Karpas-422 (cell line): Measurements from ENCODE around the gene PRX. TPM values are rescaled to one million over a fixed set of nuclear protein-coding genes. Genes with fewer than 3 reads are reported as not detected.
"Not testable (repeated sequence)": the region's sequence is repeated elsewhere in the genome, so short reads cannot be mapped to it uniquely, and the experiment has no call there.

ENCODE experiments used
- DNase-seq: peaks from one replicate; pipeline ENCODE4 v3.0.0-alpha.2; 2015
- H2AFZ ChIP-seq: fragments of 200-600 bp; sonication (generic); 2 replicates; pipeline ENCODE4 v1.6.1; 2014; ENCODE audit warnings: antibody characterized with exemption, low read length, mixed read lengths
- H3K27ac ChIP-seq: fragments of 200-600 bp; sonication (generic); 2 replicates; pipeline ENCODE4 v1.5.1; 2014; ENCODE audit warnings: mild to moderate bottlenecking, low read length, moderate library complexity
- H3K27me3 ChIP-seq: fragments of 200-600 bp; sonication (generic); 2 replicates; pipeline ENCODE4 v1.6.1; 2014; ENCODE audit warnings: low read length, mixed read lengths
- H3K36me3 ChIP-seq: fragments of 200-600 bp; sonication (generic); 2 replicates; pipeline ENCODE4 v1.6.1; 2014; ENCODE audit warnings: low read length, mixed read lengths; ENCODE audit not compliant: insufficient read depth
- H3K4me1 ChIP-seq: fragments of 200-600 bp; sonication (generic); 2 replicates; pipeline ENCODE4 v1.6.1; 2014; ENCODE audit warnings: mild to moderate bottlenecking, low read length, mixed read lengths
- H3K4me2 ChIP-seq: fragments of 200-600 bp; sonication (generic); 2 replicates; pipeline ENCODE4 v1.6.1; 2014; ENCODE audit warnings: low read length, low read depth, mild to moderate bottlenecking; ENCODE audit not compliant: poor library complexity, severe bottlenecking
- H3K4me3 ChIP-seq: fragments of 200-600 bp; sonication (generic); 2 replicates; pipeline ENCODE4 v1.5.1; 2014; ENCODE audit warnings: mild to moderate bottlenecking, antibody characterized with exemption, low read length, mixed read lengths
- H3K79me2 ChIP-seq: fragments of 200-600 bp; sonication (generic); 2 replicates; pipeline ENCODE4 v1.6.1; 2014; ENCODE audit warnings: mild to moderate bottlenecking, low read length, mixed read lengths
- H3K9ac ChIP-seq: fragments of 200-600 bp; sonication (generic); 2 replicates; pipeline ENCODE4 v1.6.0; 2014; ENCODE audit warnings: low read length
- H3K9me2 ChIP-seq: fragments of 200-600 bp; sonication (generic), shearing (Covaris generic); replicated peaks from 2 replicates; pipeline ENCODE4 v1.6.0; 2014; ENCODE audit warnings: mild to moderate bottlenecking, low read length, moderate library complexity; ENCODE audit not compliant: insufficient read depth
- H3K9me3 ChIP-seq: fragments of 300-700, 200-600 bp; sonication (generic); 2 replicates; pipeline ENCODE4 v1.6.1; 2014; ENCODE audit warnings: low read length, mixed read lengths
- H4K20me1 ChIP-seq: fragments of 200-600 bp; sonication (generic); 2 replicates; pipeline ENCODE4 v1.6.1; 2014; ENCODE audit warnings: mild to moderate bottlenecking, antibody characterized with exemption, low read length, low read depth; ENCODE audit not compliant: insufficient read depth
- total RNA-seq: library from RNA; depleted of rRNA; stranded (reverse); fragments of >200 nt; shearing (Covaris generic); gene quantifications from 2 replicates; pipeline ENCODE4 v1.2.3, GENCODE V29; 2014; ENCODE audit warnings: low replicate concordance

Gene PRX
- total RNA-seq, 1 experiment from 2014 or later: 0.56 TPM

GRCh38 chr19:40371802-40372122 lies 41.4 kb downstream of the PRX start:
- no peak overlapping the region for H3K27ac ChIP-seq
- peaks cover 8% of the 10 kb centered on the region for H3K4me1 ChIP-seq
- H3K9me3 ChIP-seq: no peaks in the 10 kb centered on the region
- no peak overlapping the region for H2AFZ ChIP-seq
- H3K4me2 ChIP-seq: no peak overlapping the region
- H4K20me1 ChIP-seq: no peaks in the 10 kb centered on the region
- H3K27me3 ChIP-seq: no peaks in the 10 kb centered on the region
- H3K4me3 ChIP-seq: no peak overlapping the region
- H3K9me2 ChIP-seq: no peaks in the 10 kb centered on the region
- H3K9ac ChIP-seq: no peak overlapping the region
- H3K79me2 ChIP-seq: no peaks in the 10 kb centered on the region
- no peaks in the 10 kb centered on the region for H3K36me3 ChIP-seq
- DNase-seq: no peak

GRCh38 chr19:40370997-40371801 lies 42.0 kb downstream of the PRX start:
- Histone ChIP-seq H3K27ac (no peak overlapping the region), H3K79me2 (no peaks in the 10 kb centered on the region), H3K4me3 (no peak overlapping the region), H2AFZ (no peak overlapping the region), H4K20me1 (no peaks in the 10 kb centered on the region), H3K4me1 (peaks cover 8% of the 10 kb centered on the region), H3K9me3 (no peaks in the 10 kb centered on the region), H3K27me3 (no peaks in the 10 kb centered on the region), H3K9me2 (no peaks in the 10 kb centered on the region), H3K36me3 (no peaks in the 10 kb centered on the region), H3K9ac (no peak overlapping the region), H3K4me2 (no peak overlapping the region)
- no peak for DNase-seq

GRCh38 chr19:40370253-40370652 lies 42.9 kb downstream of the PRX start:
- not testable (repeated sequence) for H3K9me3 ChIP-seq, H3K9me2 ChIP-seq, H3K4me2 ChIP-seq, DNase-seq, H3K27ac ChIP-seq, H3K36me3 ChIP-seq, H4K20me1 ChIP-seq, H3K27me3 ChIP-seq, H3K9ac ChIP-seq, H3K79me2 ChIP-seq, H3K4me3 ChIP-seq, H2AFZ ChIP-seq
- H3K4me1 ChIP-seq: peaks cover 11% of the 10 kb centered on the region

GRCh38 chr19:40369797-40370196 lies 43.4 kb downstream of the PRX start:
- Histone ChIP-seq H3K27me3 (no peaks in the 10 kb centered on the region), H3K27ac (no peak overlapping the region), H3K9ac (no peak overlapping the region), H3K4me3 (no peak overlapping the region), H3K4me1 (peaks cover 14% of the 10 kb centered on the region), H3K9me3 (no peaks in the 10 kb centered on the region), H3K36me3 (no peaks in the 10 kb centered on the region), H4K20me1 (no peaks in the 10 kb centered on the region), H2AFZ (no peak overlapping the region), H3K79me2 (no peaks in the 10 kb centered on the region), H3K9me2 (no peaks in the 10 kb centered on the region), H3K4me2 (no peak overlapping the region)
- DNase-seq: no peak

GRCh38 chr19:40367577-40368434 lies 45.4 kb downstream of the PRX start:
- H2AFZ ChIP-seq: no peak overlapping the region
- H3K36me3 ChIP-seq: no peaks in the 10 kb centered on the region
- no peak overlapping the region for H3K27ac ChIP-seq
- H3K4me3 ChIP-seq: no peak overlapping the region
- no peaks in the 10 kb centered on the region for H3K27me3 ChIP-seq
- H3K4me1 ChIP-seq: peaks cover 14% of the 10 kb centered on the region
- H3K9me2 ChIP-seq: no peaks in the 10 kb centered on the region
- no peaks in the 10 kb centered on the region for H3K79me2 ChIP-seq
- no peak for DNase-seq
- H3K4me2 ChIP-seq: no peak overlapping the region
- H4K20me1 ChIP-seq: no peaks in the 10 kb centered on the region
- H3K9ac ChIP-seq: no peak overlapping the region
- H3K9me3 ChIP-seq: no peaks in the 10 kb centered on the region

GRCh38 chr19:40366697-40367561 lies 46.2 kb downstream of the PRX start:
- Histone ChIP-seq H3K4me2 (no peak overlapping the region), H3K79me2 (no peaks in the 10 kb centered on the region), H3K27me3 (no peaks in the 10 kb centered on the region), H4K20me1 (no peaks in the 10 kb centered on the region), H3K9me3 (no peaks in the 10 kb centered on the region), H3K4me3 (no peak overlapping the region), H2AFZ (no peak overlapping the region), H3K9me2 (no peaks in the 10 kb centered on the region), H3K36me3 (no peaks in the 10 kb centered on the region), H3K4me1 (peaks cover 14% of the 10 kb centered on the region), H3K9ac (no peak overlapping the region), H3K27ac (no peak overlapping the region)
- DNase-seq: no peak

GRCh38 chr19:40365613-40366401 lies 47.4 kb downstream of the PRX start:
- H3K9ac ChIP-seq: 0 out of 2 replicates have a peak overlapping the region, but pooled peaks have one; percentile 53
- no peaks in the 10 kb centered on the region for H4K20me1 ChIP-seq
- peaks cover 14% of the 10 kb centered on the region for H3K4me1 ChIP-seq
- no peaks in the 10 kb centered on the region for H3K9me2 ChIP-seq
- H3K9me3 ChIP-seq: no peaks in the 10 kb centered on the region
- H3K36me3 ChIP-seq: no peaks in the 10 kb centered on the region
- peak overlapping the region; percentile 3; the same call in 1 of the 2 replicates for H2AFZ ChIP-seq
- no peaks in the 10 kb centered on the region for H3K79me2 ChIP-seq
- peak overlapping the region; percentile 58; the same call in 1 of the 2 replicates for H3K4me3 ChIP-seq
- no peak overlapping the region for H3K27ac ChIP-seq
- H3K4me2 ChIP-seq: peak overlapping the region; percentile 56
- no peaks in the 10 kb centered on the region for H3K27me3 ChIP-seq
- peak; percentile 81 for DNase-seq
